GM12872 (cell line): Measurements from ENCODE around the gene NAT10.

Source experiments
- CTCF ChIP-seq: IDR thresholded peaks from 3 replicates; pipeline ENCODE4 v1.5.1; 2011; ENCODE audit warnings: low read depth, mild to moderate bottlenecking, low read length, moderate library complexity; ENCODE audit not compliant: insufficient read depth

NAT10 gene

GRCh38 chr11:34160049-34160721 is 54.8 kb downstream of the NAT10 start:
- TF ChIP-seq CTCF = no peak

- no peak for TF ChIP-seq CTCF
These were observed 55.4 kb downstream of the NAT10 start for GRCh38 chr11:34160791-34161190.

DNA sequence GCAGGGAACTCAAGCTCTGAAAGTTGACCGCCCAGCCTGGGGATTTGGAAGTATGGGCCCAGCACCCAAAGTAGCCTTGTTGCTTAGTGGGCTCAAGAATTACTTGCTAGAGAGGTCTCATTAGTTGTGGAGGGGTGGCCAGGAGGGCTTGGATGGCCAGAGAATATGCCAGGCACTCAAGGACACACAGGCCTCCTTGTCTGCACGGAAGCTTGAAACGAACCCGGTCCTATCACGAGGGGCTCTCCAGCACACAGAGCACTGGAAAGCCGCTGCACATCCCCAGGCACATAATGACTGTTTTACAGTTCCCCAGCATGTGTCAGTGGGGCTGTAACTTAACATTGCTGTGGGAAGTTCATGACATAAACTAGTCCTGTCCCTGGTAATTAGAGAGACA is 55.9 kb downstream of the NAT10 start:
- no peak for TF ChIP-seq CTCF

DNA sequence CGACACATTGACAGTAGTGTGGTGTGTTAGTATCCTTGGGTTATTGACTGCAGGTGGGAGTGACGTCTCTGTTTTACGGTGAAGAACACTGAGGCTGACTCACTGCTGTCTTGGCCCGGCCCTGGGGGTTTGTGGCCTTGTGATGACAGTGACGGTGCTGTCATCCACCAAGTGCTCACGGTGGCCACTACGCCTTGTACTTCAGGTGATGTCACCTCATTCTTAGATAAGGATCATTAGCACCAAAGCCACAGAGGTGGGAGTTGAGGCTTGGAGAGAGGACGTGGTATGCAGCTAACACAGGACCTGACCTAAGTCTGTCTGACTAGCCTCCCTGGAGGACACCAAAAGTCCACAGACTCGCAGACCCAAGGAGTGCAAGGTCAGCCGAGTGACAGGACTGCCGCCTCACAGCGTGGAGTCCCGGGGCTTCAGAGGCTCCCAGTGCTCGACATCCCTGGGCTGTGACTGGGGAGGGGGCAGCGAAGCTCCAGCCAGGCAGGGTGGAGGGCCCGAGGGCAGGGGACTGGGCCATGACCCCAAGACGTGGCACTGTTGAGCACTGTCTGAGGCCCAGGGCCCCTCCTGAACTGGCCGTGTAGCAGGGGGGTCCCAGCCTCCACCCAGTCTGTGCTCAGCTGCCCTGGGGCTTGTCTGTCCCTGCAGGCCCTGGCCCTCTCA is 56.5 kb downstream of the NAT10 start:
- no peak for TF ChIP-seq CTCF

- TF ChIP-seq CTCF = no peak
These were observed 57.0 kb downstream of the NAT10 start for GRCh38 chr11:34162493-34162820.

GRCh38 chr11:34162856-34163255 is 57.4 kb downstream of the NAT10 start:
- TF ChIP-seq CTCF = no peak

DNA sequence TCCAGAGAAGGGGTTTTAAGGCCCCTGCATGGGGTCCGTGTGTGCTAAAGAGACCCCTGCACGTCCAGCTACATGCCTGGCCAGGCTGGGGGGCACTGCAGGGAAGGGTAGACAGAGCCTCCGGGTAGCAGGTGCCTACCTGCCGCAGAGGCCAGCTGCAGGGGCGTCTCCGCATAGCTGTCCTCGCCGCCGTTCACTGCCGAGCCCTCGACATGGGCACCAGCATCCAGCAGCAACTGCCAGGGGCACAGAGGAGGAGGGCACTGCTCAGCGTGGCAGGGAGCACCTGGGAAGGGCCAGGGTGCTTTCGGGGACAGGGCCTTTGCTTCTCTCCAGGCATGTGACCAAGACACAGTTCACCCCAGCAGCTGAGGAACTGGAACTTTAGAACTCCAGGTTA is 59.7 kb downstream of the NAT10 start:
- TF ChIP-seq CTCF = no peak
